AG10803 (cell line): Measurements from ENCODE around the gene IZUMO4.
A peak's percentile ranks its signal among the peaks of the same experiment; 100 is the strongest.

ENCODE experiments used
- DNase-seq: peaks from one replicate; pipeline ENCODE4 v3.0.0; 2010; ENCODE audit warnings: low read depth
- H3K4me3 ChIP-seq: 2 replicates; pipeline ENCODE4 v1.5.1; 2011; ENCODE audit warnings: mild to moderate bottlenecking, low read length, control low read depth
- CTCF ChIP-seq: conservative IDR thresholded peaks from 2 replicates; pipeline ENCODE4 v1.5.1; 2011; ENCODE audit warnings: mild to moderate bottlenecking, low read length, control low read depth, inconsistent platforms

The IZUMO4 gene

GRCh38 chr19:2055931-2056836, 40.5 kb upstream of the IZUMO4 start:
- peak overlapping the region; percentile 60 for H3K4me3 ChIP-seq
- TF ChIP-seq CTCF: no peak
- DNase-seq: peak; percentile 92

- no peak for TF ChIP-seq CTCF
- no peak overlapping the region for H3K4me3 ChIP-seq
- no peak for DNase-seq
Measured at GRCh38 chr19:2056837-2057192, 39.9 kb upstream of the IZUMO4 start.

DNA sequence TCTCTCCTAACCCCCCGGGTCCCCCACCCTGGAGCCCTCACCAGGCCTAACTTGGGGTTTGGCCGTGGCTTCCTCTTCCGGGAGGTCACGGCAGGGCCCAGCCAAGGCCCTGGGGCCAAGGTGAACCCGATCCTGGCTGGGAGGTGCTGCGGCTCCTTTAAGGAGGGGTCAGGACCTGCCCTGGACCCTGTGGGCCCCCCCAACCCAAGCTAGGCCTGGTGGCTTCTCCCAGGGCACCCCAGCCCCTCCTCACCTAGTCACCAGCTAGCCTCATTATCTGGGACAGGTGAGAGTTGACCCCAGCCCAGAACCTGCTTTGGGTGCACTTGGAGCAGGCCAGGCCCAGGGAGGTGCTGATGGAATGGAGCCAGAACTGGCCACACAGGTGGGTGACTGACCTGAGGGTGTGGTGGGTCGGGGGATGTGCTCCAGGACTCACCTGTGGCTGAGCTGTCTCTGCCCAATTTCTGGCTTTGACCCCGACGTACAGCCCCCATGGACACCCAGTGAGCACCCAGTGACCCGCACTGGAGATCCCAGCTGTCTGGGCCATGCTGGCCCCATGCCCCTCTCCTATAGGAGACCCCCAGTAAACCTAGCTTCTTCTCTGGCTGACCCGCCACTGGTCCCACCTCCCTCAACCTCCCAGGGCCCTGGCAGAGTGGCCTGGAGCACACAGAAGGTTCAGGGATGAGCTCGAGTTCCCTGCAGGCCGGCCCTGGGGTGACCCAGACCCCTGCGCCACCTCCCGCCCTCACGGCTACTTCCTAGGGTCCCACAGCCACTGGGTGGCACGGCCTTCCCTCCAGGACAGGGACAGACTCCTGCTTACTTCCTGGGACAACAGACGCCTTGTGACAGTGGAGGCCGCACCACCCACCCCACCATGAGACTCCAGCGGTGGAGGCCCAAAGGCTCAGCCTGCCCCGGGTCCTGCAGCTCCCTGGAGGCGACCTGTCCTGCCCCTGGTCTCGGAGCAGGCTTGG, 38.9 kb upstream of the IZUMO4 start:
- no peak for DNase-seq
- TF ChIP-seq CTCF: no peak
- no peak overlapping the region for H3K4me3 ChIP-seq

DNA sequence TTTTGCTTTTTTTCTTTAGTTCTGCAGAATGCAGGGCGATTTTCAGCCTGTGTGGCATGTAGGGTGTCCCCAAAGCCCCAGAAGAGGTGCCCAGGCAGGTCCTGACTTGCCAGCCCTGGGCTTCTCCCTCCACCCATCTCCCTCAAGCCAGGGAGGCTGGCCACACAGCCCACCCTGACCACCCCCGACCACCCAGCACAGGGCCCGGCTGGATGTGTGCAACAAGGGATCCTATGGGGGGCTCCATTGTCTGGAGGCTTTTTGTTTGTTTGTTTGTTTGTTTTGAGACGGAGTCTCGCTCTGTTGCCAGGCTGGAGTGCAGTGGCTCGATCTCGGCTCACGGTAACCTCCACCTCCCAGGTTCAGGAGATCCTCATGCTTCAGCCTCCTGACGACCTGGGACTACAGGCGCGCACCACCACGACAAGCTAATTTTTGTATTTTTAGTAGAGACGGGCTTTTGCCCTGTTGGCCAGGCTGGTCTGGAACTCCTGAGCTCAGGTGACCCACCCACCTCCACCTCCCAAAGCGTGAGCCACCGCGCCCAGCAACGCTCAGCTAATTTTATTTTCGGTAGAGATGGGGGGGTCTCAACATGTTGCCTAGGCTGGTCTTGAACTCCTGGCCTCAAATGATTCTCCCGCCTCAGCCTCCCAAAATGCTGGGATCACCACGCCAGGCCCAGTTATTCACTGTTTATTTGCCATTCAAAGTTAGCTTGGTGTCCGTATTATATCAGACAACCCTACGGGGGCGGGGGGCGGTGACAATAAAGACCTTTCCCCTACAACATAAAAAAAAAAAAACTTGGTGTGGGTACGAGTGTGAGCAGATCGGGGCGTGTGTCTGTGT, 37.9 kb upstream of the IZUMO4 start:
- H3K4me3 ChIP-seq: no peak overlapping the region
- TF ChIP-seq CTCF: no peak
- DNase-seq: no peak

DNA sequence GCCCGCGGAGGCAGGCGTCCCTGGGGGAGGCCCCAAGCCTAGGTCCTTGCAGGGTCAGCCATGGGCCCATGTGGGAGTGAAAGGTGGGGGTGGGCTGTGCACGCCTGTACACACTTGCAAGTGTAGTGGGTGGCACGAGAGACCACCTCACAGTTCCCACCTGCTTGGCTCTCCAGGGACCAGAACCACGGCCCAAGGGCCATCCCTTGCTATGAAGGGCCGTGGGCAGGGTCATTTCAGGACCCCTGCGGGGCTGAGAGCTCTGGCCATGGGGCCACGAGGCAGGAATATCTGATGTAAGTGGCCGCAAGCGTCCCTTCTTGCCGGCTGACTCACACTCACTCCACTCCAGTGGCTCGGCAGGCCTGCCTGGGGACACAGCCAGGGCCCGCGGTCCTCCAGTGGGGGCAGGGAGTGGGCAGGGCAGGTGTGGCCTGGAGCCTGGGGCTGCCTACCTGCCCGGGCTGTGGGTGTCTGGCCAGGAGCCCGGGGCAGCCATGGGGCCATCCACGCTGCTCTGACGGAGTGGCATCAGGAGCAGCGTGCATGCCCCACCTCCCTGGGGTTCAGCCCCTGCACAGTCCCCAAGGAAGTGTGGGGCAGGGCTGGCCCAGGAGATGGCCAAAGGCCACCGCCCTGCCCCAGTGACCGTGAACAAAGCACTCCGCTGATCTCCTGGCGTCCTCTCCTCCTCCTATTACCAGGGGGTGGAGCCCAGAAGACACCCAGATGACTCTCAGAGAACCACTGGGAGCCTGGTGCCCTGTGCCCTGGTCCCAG, 37.1 kb upstream of the IZUMO4 start:
- peak; percentile 93 for DNase-seq
- no peak for TF ChIP-seq CTCF
- peak overlapping the region; percentile 23 for H3K4me3 ChIP-seq

DNA sequence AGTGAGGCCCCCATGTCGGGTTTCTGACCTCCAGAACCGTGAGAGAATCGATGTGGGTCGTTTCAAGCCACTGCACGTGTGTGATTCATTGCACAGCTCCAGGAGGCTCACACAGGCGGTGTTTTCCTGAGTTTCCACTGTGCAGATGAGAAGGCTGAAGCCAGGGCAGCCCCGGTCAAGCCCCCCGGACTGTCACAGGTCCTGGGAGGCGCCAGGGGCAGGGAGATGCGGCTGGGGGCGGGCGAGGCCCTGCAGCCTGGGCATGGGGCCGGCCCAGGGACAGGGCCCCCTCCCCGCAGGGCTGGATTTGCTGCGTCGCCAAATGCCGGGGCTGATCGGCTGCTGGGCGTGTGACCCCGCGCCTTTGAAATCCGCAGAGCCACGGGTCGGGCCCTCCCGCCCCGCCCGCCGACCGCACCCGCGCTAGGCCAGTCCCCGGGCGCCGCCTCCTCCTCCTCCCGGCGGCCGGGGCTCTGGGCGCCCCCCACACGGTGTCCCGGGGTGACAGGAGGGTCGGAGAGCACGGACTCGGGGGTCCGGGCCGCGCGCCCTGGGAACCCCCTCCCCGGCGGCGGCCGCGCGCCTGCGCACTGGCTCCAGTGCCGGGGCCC, 35.7 kb upstream of the IZUMO4 start:
- peak overlapping the region; percentile 59 for H3K4me3 ChIP-seq
- DNase-seq: peak; percentile 77
- TF ChIP-seq CTCF: no peak
